ENCODE results near the gene SGF29. TPM values are rescaled to one million over a fixed set of nuclear protein-coding genes. Genes with fewer than 3 reads are reported as not detected.
"Not testable (repeated sequence)": the region's sequence is repeated elsewhere in the genome, so short reads cannot be mapped to it uniquely, and the experiment has no call there.

SGF29 gene
- total RNA-seq, 1 donor from 2014 or later = 40.6 TPM

DNA sequence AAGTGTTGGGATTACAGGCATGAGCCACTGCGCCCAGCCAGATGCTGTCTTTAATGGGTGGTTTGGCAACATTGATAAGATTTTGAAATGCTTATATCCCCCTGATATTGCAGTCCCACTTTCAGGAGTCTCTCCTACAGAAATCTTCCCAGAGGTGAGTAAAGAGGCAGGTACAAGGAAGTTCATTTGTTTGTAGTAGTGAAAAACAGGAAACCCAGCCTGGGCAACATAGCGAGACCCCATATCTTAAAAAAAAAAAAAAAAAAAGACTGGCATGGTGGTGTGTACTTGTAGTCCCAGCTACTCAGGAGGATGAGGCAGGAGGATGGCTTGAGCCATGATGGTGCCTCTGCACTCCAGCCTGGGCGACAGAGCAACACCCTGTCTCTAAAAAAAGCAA, 8.7 kb upstream of the SGF29 start:
- peaks cover 4% of the 10 kb centered on the region for H3K4me1 ChIP-seq
- no peak overlapping the region for H3K27ac ChIP-seq
- H3K27me3 ChIP-seq (ENCODE audit: low read depth) = no peaks in the 10 kb centered on the region
- intact Hi-C loops (cut with DNase I) = no loop called here
- no peak overlapping the region for H3K4me3 ChIP-seq
- ATAC-seq (no peak), DNase-seq (no peak)
- no peaks in the 10 kb centered on the region for H3K9me3 ChIP-seq
- TF ChIP-seq, protein P1, sequence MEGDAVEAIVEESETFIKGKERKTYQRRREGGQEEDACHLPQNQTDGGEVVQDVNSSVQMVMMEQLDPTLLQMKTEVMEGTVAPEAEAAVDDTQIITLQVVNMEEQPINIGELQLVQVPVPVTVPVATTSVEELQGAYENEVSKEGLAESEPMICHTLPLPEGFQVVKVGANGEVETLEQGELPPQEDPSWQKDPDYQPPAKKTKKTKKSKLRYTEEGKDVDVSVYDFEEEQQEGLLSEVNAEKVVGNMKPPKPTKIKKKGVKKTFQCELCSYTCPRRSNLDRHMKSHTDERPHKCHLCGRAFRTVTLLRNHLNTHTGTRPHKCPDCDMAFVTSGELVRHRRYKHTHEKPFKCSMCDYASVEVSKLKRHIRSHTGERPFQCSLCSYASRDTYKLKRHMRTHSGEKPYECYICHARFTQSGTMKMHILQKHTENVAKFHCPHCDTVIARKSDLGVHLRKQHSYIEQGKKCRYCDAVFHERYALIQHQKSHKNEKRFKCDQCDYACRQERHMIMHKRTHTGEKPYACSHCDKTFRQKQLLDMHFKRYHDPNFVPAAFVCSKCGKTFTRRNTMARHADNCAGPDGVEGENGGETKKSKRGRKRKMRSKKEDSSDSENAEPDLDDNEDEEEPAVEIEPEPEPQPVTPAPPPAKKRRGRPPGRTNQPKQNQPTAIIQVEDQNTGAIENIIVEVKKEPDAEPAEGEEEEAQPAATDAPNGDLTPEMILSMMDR (IDR thresholded peaks at IDR 0.05) = no peak
- H3K36me3 ChIP-seq = no peaks in the 10 kb centered on the region

DNA sequence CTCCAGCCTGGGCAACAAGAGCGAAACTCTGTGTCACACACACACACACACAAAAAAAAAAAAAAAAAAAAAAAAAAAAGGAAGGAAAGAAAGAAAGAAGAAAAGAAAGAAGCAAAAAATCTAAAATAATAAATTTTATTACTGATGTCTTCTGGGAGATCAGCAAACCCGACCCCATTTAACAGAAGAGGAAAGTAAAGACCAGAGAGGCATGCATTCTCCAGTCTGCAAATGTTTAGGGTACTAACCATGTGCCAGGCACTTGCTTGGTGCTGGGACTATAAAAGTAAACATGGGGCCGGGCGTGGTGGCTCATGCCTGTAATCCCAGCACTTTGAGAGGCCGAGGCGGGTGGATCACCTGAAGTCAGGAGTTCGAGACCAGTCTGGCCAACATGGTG, 7.8 kb upstream of the SGF29 start:
- H3K27ac ChIP-seq; intact Hi-C loops (cut with DNase I); DNase-seq; H3K36me3 ChIP-seq; H3K4me3 ChIP-seq; H3K9me3 ChIP-seq; H3K27me3 ChIP-seq (ENCODE audit: low read depth); H3K4me1 ChIP-seq; ATAC-seq: not testable (repeated sequence)

DNA sequence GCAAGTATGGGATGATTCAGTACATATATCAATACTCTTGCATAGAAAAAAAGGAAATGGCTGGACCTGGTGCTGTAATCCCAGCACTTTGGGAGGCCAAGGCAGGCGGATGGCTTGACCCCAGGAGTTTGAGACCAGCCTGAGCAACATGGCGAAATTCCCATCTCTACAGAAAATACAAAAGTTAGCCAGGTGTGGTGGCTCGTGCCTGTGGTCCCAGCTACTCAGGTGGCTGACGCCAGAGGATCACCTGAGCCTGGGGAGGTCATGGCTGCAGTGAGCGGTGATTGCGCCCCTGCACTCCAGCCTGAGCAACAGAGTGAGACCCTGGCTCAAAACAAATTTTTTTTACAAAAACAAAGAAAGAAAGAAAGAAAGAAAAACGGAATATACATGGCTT, 7.1 kb upstream of the SGF29 start:
- H3K9me3 ChIP-seq = no peaks in the 10 kb centered on the region
- H3K4me3 ChIP-seq = no peak overlapping the region
- no peak overlapping the region for H3K27ac ChIP-seq
- ATAC-seq (no peak), DNase-seq (no peak)
- H3K27me3 ChIP-seq (ENCODE audit: low read depth) = no peaks in the 10 kb centered on the region
- intact Hi-C loops (cut with DNase I) = no loop called here
- H3K36me3 ChIP-seq = no peaks in the 10 kb centered on the region
- TF ChIP-seq, protein P1 (IDR thresholded peaks at IDR 0.05) = no peak
- H3K4me1 ChIP-seq = peaks cover 4% of the 10 kb centered on the region

DNA sequence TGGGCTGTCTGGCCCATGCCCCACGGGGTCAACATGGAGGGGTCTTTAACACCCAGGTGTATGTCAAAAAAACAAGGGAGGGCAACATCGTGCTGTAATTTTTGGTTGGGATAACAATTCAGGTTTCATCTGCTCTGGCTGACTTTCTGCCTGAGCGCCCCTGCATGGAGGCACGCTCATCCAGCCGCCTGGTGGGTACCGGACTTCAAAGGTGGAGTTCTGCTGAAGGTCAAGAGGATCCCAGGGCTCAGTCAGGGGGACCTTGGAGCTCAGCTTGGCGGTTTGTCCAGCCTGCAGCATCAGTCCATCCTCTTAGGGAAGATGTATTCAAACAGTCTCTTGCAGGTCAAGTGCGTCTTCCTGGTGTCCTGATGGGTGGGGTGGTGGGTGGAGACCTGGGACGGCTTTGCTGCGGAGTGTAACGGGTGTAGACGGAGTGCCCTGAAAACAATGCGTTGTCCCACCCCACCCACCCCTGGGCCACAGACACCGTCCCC, 5.4 kb upstream of the SGF29 start:
- Histone ChIP-seq H3K4me3 (no peak overlapping the region), H3K9me3 (no peaks in the 10 kb centered on the region), H3K36me3 (no peaks in the 10 kb centered on the region), H3K27ac (no peak overlapping the region), H3K27me3 (ENCODE audit: low read depth) (no peaks in the 10 kb centered on the region), H3K4me1 (peaks cover 4% of the 10 kb centered on the region)
- intact Hi-C loops (cut with DNase I) = no loop called here
- ATAC-seq (no peak), DNase-seq (no peak)
- TF ChIP-seq, protein P1 (IDR thresholded peaks at IDR 0.05) = no peak

DNA sequence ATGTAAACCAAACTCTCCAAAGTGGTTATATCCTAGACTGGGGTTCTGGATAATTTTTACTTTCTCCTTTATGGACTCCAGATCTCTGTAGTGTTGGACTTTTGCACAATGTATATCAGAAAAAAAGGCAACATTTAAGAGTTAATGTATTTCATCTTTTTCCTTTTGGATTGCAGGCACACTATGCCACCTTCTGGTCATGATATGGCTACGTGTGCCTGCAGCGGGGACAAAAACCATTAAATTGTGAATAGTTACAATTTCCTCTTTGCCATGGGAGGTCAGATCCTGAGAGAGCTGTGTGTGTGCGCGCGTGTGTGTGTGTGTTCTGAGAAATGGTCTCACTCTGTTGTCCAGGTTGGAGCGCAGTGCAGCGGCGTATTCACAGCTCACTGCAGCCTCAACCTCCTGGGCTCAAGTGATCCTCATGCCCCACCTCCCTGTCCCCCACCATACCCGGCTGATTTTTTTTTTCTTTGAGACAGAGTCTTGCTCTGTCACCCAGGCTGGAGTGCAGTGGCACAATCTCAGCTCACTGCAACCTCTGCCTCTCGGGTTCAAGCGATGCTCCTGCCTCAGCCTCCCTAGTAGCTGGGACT, 4.3 kb upstream of the SGF29 start:
- Histone ChIP-seq H3K36me3 (no peaks in the 10 kb centered on the region), H3K27ac (no peak overlapping the region), H3K27me3 (ENCODE audit: low read depth) (no peaks in the 10 kb centered on the region), H3K4me3 (no peak overlapping the region), H3K4me1 (peaks cover 8% of the 10 kb centered on the region), H3K9me3 (no peaks in the 10 kb centered on the region)
- ATAC-seq (no peak), DNase-seq (no peak)
- TF ChIP-seq, protein P1 (IDR thresholded peaks at IDR 0.05) = peak; percentile 53
- intact Hi-C loops (cut with DNase I) = no loop called here

DNA sequence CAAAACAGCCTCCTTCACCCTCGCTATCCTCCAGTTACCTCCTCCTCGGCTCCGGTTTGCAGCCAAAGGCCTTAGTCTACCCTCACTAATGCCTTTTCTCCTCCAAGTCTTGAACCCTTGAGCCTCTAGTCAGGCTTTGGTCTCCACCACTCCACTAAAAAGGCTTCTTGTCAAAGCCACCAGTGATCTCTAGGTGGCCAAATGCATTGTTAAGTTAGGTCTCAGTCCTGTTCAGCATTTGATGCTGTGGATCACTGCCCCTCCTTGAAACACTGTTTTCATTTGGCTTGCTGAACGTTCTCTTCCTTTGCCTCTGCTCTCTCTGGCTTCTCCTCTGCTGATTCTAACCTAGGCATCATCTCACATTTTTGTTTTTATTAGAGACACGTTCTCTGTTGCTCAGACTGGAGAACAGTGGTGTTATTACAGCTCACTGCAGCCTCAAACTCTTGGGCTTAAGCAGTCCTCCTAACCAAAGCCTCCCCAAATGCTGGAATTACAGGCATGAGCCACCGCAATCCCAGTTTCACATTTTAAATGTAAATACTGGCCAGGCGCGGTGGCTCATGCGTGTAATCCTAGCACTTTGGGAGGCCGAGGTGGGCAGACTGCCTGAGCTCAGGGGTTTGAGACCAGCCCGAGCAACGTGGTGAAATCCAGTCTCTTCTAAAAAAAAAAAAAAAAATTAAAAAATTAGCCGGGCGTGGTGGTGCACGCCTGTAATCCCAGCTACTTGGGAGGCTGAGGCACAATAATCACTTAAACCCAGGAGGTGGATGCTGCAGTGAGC, 1.1 kb downstream of the SGF29 start:
- TF ChIP-seq, protein P1 (IDR thresholded peaks at IDR 0.05) = no peak
- Histone ChIP-seq H3K4me3 (peak overlapping the region; percentile 80), H3K27me3 (ENCODE audit: low read depth) (no peaks in the 10 kb centered on the region), H3K27ac (peak overlapping the region; percentile 98), H3K4me1 (peaks cover 24% of the 10 kb centered on the region), H3K9me3 (no peaks in the 10 kb centered on the region), H3K36me3 (peaks cover 22% of the 10 kb centered on the region)
- no peak for ATAC-seq
- intact Hi-C loops (cut with DNase I) = no loop called here
- no peak for DNase-seq
